HEK293 (cell line): ENCODE measurements around the gene DNAJB2.

Experiments used
- CTCF ChIP-seq: fragments of 450-650 bp; formaldehyde crosslinking; IDR thresholded peaks from 2 replicates; pipeline ENCODE4 v1.5.1; 2016; ENCODE audit warnings: missing biosample characterization, missing genetic modification characterization
- ZBTB10 ChIP-seq: fragments of 450-650 bp; formaldehyde crosslinking; IDR thresholded peaks from 2 replicates; pipeline ENCODE4 v1.5.1; 2016; ENCODE audit warnings: missing biosample characterization, missing genetic modification characterization
- ZNF529 ChIP-seq: fragments of 450-650 bp; formaldehyde crosslinking; IDR thresholded peaks from 2 replicates; pipeline ENCODE4 v1.5.1; 2017; ENCODE audit warnings: missing genetic modification characterization, missing biosample characterization; ENCODE audit not compliant: insufficient replicate concordance

- TF ChIP-seq CTCF (tag by site-specific recombination), result no peak
- no peak for TF ChIP-seq ZNF529 (tag by site-specific recombination)
- TF ChIP-seq ZBTB10 (tag by site-specific recombination), result no peak
These were observed 10.6 kb downstream of the DNAJB2 start for GRCh38 chr2:219289537-219290361.
